Esophagus muscularis mucosa (tissue), 4 donors: ENCODE data around the gene PRSS16. TPM values are rescaled to one million over a fixed set of nuclear protein-coding genes. Genes with fewer than 3 reads are reported as not detected.
"Not testable (repeated sequence)": the region's sequence is repeated elsewhere in the genome, so short reads cannot be mapped to it uniquely, and the experiment has no call there.

Experiments
- DNase-seq: peaks from one replicate; pipeline ENCODE4 v3.0.0-alpha.2; 2017; ENCODE audit errors: extremely low spot score
- H3K27ac ChIP-seq, 4 donors: fragments of 200-600 bp; sonication (generic); replicated peaks in 1 of 4; 1 replicate in 3 of 4; 2 replicates in 1 of 4; pipeline ENCODE4 v1.5.1; 2016 to 2019; ENCODE audit warnings: mild to moderate bottlenecking in 1 of 4
- H3K27me3 ChIP-seq, 4 donors: fragments of 200-600 bp; sonication (generic); one replicate each; pipeline versions ENCODE4 v1.5.1 to v1.6.0; 2016 to 2019
- H3K36me3 ChIP-seq, 4 donors: fragments of 200-600 bp; sonication (generic); one replicate each; pipeline ENCODE4 v1.5.1; 2016 to 2019
- H3K4me1 ChIP-seq, 4 donors: fragments of 200-600 bp; sonication (generic); one replicate each; pipeline ENCODE4 v1.5.1; 2016 to 2019
- H3K4me3 ChIP-seq, 4 donors: fragments of 200-600 bp; sonication (generic); 1 replicate in 2 of 4; 2 replicates in 2 of 4; pipeline ENCODE4 v1.5.1; 2016 to 2019; ENCODE audit warnings: mild to moderate bottlenecking in 4 of 4, moderate library complexity in 1 of 4
- H3K9me3 ChIP-seq, 4 donors: fragments of 200-600 bp; sonication (generic); 1 replicate in 3 of 4; 2 replicates in 1 of 4; pipeline ENCODE4 v1.5.1; 2016 to 2019
- CTCF ChIP-seq, 3 experiments: fragments of 200-600 bp in 2 of 3; fragments of 450-650 bp in 1 of 3; sonication (generic) in 2 of 3; IDR thresholded peaks; one replicate each; pipeline ENCODE4 v1.5.1; 2017 to 2019; ENCODE audit warnings: antibody characterized with exemption in 3 of 3, mild to moderate bottlenecking in 2 of 3, moderate library complexity in 1 of 3
- EP300 ChIP-seq: sonication (generic); formaldehyde crosslinking; IDR thresholded peaks from one replicate; pipeline ENCODE4 v1.6.1; 2017; ENCODE audit warnings: antibody characterized with exemption
- POLR2A ChIP-seq: fragments of 450-650 bp; IDR thresholded peaks from one replicate; pipeline ENCODE4 v1.6.1; 2017; ENCODE audit warnings: antibody characterized with exemption, moderate library complexity, mild to moderate bottlenecking, low read depth
- POLR2AphosphoS5 ChIP-seq, 2 donors: sonication (generic); formaldehyde crosslinking; IDR thresholded peaks; one replicate each; pipeline ENCODE4 v1.6.1; 2017; ENCODE audit warnings: antibody characterized with exemption in 2 of 2
- whole genome bisulfite sequencing: methylation state at CpG from one replicate; pipeline ENCODE4 v1.1.5; 2018; 5-methylcytosine and 5-hydroxymethylcytosine counted together
- intact Hi-C: fragments of 100-400 bp; cut with DNase I; formaldehyde crosslinking; loops from one replicate; pipeline ENCODE4 v1.15.1; 2023
- total RNA-seq, 4 donors: library from RNA; depleted of rRNA; stranded (reverse); fragments of >200 nt; gene quantifications; one replicate each; pipeline versions ENCODE4 v1.1.0 to v1.2.1, GENCODE V29; 2016

PRSS16 gene
- total RNA-seq, 4 donors from 2014 or later = not detected

DNA sequence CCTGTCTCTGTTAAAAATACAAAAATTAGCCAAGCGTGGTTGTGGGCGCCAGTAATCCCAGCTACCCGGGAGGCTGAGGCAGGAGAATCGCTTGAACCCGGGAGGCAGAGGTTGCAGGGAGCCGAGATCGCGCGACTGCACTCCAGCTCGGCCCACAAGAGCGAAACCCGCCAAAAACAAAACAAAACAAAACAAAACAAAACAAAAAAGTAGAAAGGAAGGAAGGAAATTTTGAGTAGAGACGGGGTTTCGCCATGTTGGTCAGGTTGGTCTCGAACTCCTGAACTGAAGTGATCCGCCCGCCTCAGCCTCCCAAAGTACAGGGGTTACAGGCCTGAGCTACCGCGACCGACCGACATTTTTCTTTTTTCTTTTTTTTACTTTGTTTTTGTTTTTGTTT, 30.6 kb upstream of the PRSS16 start:
- H3K36me3 ChIP-seq = no peaks in the 10 kb centered on the region
- no peaks in the 10 kb centered on the region for H3K4me1 ChIP-seq
- TF ChIP-seq POLR2AphosphoS5 (IDR thresholded peaks at IDR 0.05) (no peak), EP300 (no peak), CTCF (IDR thresholded peaks at IDR 0.05) (no peak), POLR2A (no peak)
- H3K4me3 ChIP-seq = no peak overlapping the region
- H3K9me3 ChIP-seq = peaks cover 0 to 11% (median 0%) of the 10 kb centered on the region in 4 donors
- 92% methylated on average over 21 of the region's 21 CpGs for WGBS
- intact Hi-C loops = no loop called here
- peaks cover 0 to 92% (median 8%) of the 10 kb centered on the region in 4 donors for H3K27me3 ChIP-seq
- DNase-seq = no peak
- no peak overlapping the region for H3K27ac ChIP-seq

- H3K9me3 ChIP-seq, H3K4me3 ChIP-seq, intact Hi-C loops, H3K27ac ChIP-seq, H3K36me3 ChIP-seq, DNase-seq, H3K4me1 ChIP-seq: not testable (repeated sequence)
- peaks cover 0 to 85% (median 2%) of the 10 kb centered on the region in 4 donors for H3K27me3 ChIP-seq
- 92% methylated on average over 15 of the region's 15 CpGs for WGBS
These were observed 24.5 kb upstream of the PRSS16 start for GRCh38 chr6:27222971-27223370.

DNA sequence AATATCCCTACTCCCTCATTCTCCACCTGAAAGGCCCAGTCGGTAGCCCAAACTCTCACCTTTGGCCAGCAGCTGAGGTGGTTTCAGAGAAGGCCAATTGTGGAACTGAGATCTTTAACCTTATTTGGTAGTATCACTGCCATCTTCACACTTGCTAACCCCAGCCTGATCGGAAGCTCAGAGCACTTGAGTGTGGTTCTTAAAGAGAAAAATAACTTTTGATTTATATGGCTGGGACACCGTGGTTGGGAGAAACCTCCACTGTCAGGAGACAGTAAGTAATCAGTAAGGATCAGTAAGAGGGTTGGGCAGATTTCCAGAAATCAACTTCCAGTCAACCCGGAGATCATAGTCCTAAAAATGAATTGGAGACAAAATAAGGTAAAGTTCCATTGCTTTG, 22.8 kb upstream of the PRSS16 start:
- Histone ChIP-seq H3K4me1 (no peaks in the 10 kb centered on the region), H3K27me3 (peaks cover 0 to 86% (median 3%) of the 10 kb centered on the region in 4 donors), H3K36me3 (no peaks in the 10 kb centered on the region), H3K27ac (no peak overlapping the region), H3K9me3 (peaks cover 0 to 4% (median 0%) of the 10 kb centered on the region in 4 donors), H3K4me3 (no peak overlapping the region)
- intact Hi-C loops = no loop called here
- DNase-seq = no peak
- WGBS = 62% methylated on average over 4 of the region's 4 CpGs
- TF ChIP-seq EP300 (no peak), POLR2AphosphoS5 (IDR thresholded peaks at IDR 0.05) (no peak), POLR2A (no peak), CTCF (IDR thresholded peaks at IDR 0.05) (no peak)

GRCh38 chr6:27228963-27229477, 18.5 kb upstream of the PRSS16 start:
- Histone ChIP-seq H3K4me3 (no peak overlapping the region), H3K4me1 (no peaks in the 10 kb centered on the region), H3K27ac (no peak overlapping the region), H3K9me3 (peaks cover 0 to 4% (median 0%) of the 10 kb centered on the region in 4 donors), H3K27me3 (peaks cover 0 to 90% (median 21%) of the 10 kb centered on the region in 4 donors), H3K36me3 (no peaks in the 10 kb centered on the region)
- intact Hi-C loops = no loop called here
- DNase-seq = no peak
- 64% methylated on average over 5 of the region's 5 CpGs for WGBS
- no peak for TF ChIP-seq EP300

DNA sequence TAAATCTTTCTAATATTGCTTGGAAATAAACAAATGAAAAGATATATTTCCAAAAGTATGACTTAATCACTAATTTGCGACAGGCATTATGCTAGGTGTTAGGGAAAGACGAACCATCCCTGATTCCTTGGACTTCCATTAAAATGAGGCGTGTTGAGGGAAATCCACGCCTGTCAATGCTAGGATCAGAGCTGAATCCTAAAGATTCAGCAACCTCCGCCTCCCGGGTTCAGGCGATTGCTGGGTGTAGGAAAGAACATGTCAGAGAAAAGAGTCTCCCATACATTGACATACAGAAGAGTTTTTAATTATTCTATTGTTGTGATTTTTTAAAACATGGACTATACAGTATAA, 16.8 kb upstream of the PRSS16 start:
- WGBS = 25% methylated on average over 7 of the region's 7 CpGs
- H3K27me3 ChIP-seq = peaks cover 0 to 92% (median 29%) of the 10 kb centered on the region in 4 donors

More for the DNA sequence above, 16.8 kb upstream of the PRSS16 start:
- peaks cover 0 to 4% (median 0%) of the 10 kb centered on the region in 4 donors for H3K9me3 ChIP-seq
- H3K27ac ChIP-seq = no peak overlapping the region
- intact Hi-C loops = no loop called here
- no peaks in the 10 kb centered on the region for H3K4me1 ChIP-seq
- no peak overlapping the region for H3K4me3 ChIP-seq
- DNase-seq = no peak
- TF ChIP-seq CTCF (IDR thresholded peaks at IDR 0.05) = no peak
- H3K36me3 ChIP-seq = no peaks in the 10 kb centered on the region
